ENCODE data around the gene TAAR2. TPM values are rescaled to one million over a fixed set of nuclear protein-coding genes. Genes with fewer than 3 reads are reported as not detected.

Gene TAAR2
- total and polyA plus RNA-seq, 2 of the 13 experiments (the other 11 are each of a cell fraction or from before 2014, with no cell fraction given), result not detected

DNA sequence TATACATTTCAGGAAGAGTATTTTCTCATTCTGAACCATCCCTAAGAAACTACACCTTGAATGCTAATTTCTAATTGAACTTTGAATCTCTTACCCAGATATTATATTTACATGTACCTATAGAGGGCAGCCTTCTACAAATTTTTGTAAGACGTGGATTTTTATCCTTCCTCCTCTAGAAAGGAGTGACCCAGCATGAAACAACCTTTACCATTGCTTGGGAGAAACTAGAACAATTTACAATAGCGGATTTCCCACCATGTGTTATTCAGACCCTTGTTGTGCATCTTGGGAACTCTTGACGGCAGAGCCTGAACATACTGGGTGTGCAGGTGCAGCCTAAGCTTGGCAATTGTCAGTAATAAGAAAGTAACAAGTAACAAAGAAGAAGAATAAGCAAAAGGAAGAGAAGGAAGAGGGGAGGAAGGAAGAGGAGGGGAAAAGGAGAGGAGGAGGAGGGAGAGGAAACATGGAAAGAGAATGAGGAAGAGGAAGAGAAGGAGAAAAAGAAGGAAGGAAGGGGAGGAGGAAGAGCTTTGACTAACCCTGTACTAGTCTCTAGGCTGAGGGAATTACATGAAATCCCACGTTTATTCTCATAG, 45.7 kb upstream of the TAAR2 start (continued):
- peak; percentile 75 for TF ChIP-seq STAG1 (CRISPR knock-in tag; IDR thresholded peaks at IDR 0.05)
- no peak for TF ChIP-seq CENPT (CRISPR knock-in tag; IDR thresholded peaks at IDR 0.05; ENCODE audit: low read depth)
- TF ChIP-seq GABPA (IDR thresholded peaks at IDR 0.05; ENCODE audit: low read depth, low read length), result no peak
- no peak for TF ChIP-seq GABPA (CRISPR knock-in tag; IDR thresholded peaks at IDR 0.05; ENCODE audit: low read depth)
- TF ChIP-seq MED13 (CRISPR knock-in tag; IDR thresholded peaks at IDR 0.05), result no peak
- TF ChIP-seq ZNF660 (CRISPR knock-in tag; IDR thresholded peaks at IDR 0.05; ENCODE audit: borderline replicate concordance, low read depth), result no peak
- TF ChIP-seq SMC3 (IDR thresholded peaks at IDR 0.05; ENCODE audit: low read length), result peak; percentile 63
- no peak for TF ChIP-seq ZFP62 (CRISPR knock-in tag; IDR thresholded peaks at IDR 0.05)
- TF ChIP-seq, protein P1, sequence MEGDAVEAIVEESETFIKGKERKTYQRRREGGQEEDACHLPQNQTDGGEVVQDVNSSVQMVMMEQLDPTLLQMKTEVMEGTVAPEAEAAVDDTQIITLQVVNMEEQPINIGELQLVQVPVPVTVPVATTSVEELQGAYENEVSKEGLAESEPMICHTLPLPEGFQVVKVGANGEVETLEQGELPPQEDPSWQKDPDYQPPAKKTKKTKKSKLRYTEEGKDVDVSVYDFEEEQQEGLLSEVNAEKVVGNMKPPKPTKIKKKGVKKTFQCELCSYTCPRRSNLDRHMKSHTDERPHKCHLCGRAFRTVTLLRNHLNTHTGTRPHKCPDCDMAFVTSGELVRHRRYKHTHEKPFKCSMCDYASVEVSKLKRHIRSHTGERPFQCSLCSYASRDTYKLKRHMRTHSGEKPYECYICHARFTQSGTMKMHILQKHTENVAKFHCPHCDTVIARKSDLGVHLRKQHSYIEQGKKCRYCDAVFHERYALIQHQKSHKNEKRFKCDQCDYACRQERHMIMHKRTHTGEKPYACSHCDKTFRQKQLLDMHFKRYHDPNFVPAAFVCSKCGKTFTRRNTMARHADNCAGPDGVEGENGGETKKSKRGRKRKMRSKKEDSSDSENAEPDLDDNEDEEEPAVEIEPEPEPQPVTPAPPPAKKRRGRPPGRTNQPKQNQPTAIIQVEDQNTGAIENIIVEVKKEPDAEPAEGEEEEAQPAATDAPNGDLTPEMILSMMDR (CRISPR knock-in tag; IDR thresholded peaks at IDR 0.05), result peak; percentile 68
- 0 out of 2 replicates have a peak, but pooled peaks have one; percentile 50 for TF ChIP-seq CC2D1A (CRISPR knock-in tag; IDR thresholded peaks at IDR 0.05)

- Histone ChIP-seq H4K20me1 (ENCODE audit: insufficient read depth, low read length) (no peaks in the 10 kb centered on the region), H3K4me3 (replicated peaks in 1 of 3; ENCODE audit: insufficient read depth in 1 of 3, low read depth in 2 of 3, low read length in 3 of 3) (no peak overlapping the region), H3K9ac (ENCODE audit: insufficient read depth, low read depth, low read length) (no peak overlapping the region), H3K79me2 (ENCODE audit: insufficient read depth, low read length) (no peaks in the 10 kb centered on the region), H3K4me2 (ENCODE audit: low read depth, low read length) (no peak overlapping the region), H3K4me1 (ENCODE audit: insufficient read depth, low read length) (peaks cover 4% of the 10 kb centered on the region), H3K9me3 (ENCODE audit: low read length) (no peaks in the 10 kb centered on the region), H3K27ac (ENCODE audit: extremely low read length, insufficient read depth, low read length) (no peak overlapping the region), H3K27me3 (ENCODE audit: control insufficient read depth in 1 of 2, insufficient read depth in 2 of 2, low read length in 2 of 2) (no peaks in the 10 kb centered on the region; a peak in 1 of 5 replicates), H2AFZ (ENCODE audit: low read length) (no peak overlapping the region), H3K36me3 (replicated peaks in 1 of 2; ENCODE audit: control insufficient read depth in 1 of 2, insufficient read depth in 2 of 2, low read length in 2 of 2) (no peaks in the 10 kb centered on the region)
- WGBS (ENCODE audit: low lambda C conversion rate), result 28% methylated on average over 4 of the region's 4 CpGs
- no peak for DNase-seq (ENCODE audit: low spot score)
- POLR2A ChIA-PET, result no interaction called here
- TF ChIP-seq NFE2L2 (IDR thresholded peaks at IDR 0.05; ENCODE audit: low read length), result peak; percentile 50; the same call in 1 of the 2 replicates
- TF ChIP-seq ZNF24 (IDR thresholded peaks at IDR 0.05), result no peak
- BruUV-seq (replicated peaks), result no TSS peak
- in situ Hi-C loops (cut with HindIII; ENCODE audit: extremely low pct_ligation_motif_present, low pct_unique_long_range_greater_than_20kb) (no loop called here), intact Hi-C loops (cut with micrococcal nuclease; ENCODE audit: unreplicated experiment) (loop anchor here (5.0 kb wide), 1 partner anchor 116 kb away; no protein-coding TSS in a partner anchor)
- CTCF ChIA-PET (ENCODE audit: low intra/inter-chr PET ratio, low total read pairs), result no interaction called here
- ATAC-seq, result no peak
- FAIRE-seq, result no peak
Measured at GRCh38 chr6:132666118-132666517, 42.0 kb upstream of the TAAR2 start.
